HEK293 (cell line): ENCODE measurements around the gene SNRNP27.

Experiments
- CTCF ChIA-PET: fragments of 350-600 bp; formaldehyde crosslinking; extraction: SDS; loops from one replicate; lab custom pipeline; 2021; ENCODE audit warnings: antibody characterized with exemption; lab: Yijun Ruan, JAX
- POLR2A ChIA-PET: fragments of 300-600 bp; formaldehyde crosslinking; extraction: SDS; loops from one replicate; lab custom pipeline; 2020; ENCODE audit warnings: antibody characterized with exemption, inconsistent platforms; lab: Yijun Ruan, JAX
- H3K27ac ChIP-seq: fragments of 200-500 bp; sonication (Bioruptor generic); 2 replicates; pipeline ENCODE4 v1.5.1; 2014; ENCODE audit warnings: low read depth, low read length, control low read depth, inconsistent platforms; ENCODE audit errors: extremely low read depth
- H3K36me3 ChIP-seq, 2 experiments: fragments of 200-500 bp in 1 of 2; sonication (Bioruptor generic) in 1 of 2; 1 replicate in 1 of 2; 2 replicates in 1 of 2; pipeline ENCODE4 v1.5.1; 2014 to 2017; ENCODE audit warnings: inconsistent platforms in 2 of 2, low read length in 2 of 2; ENCODE audit not compliant: control insufficient read depth in 2 of 2, insufficient read depth in 1 of 2
- H3K4me1 ChIP-seq: fragments of 200-500 bp; sonication (Bioruptor generic); 2 replicates; pipeline ENCODE4 v1.5.1; 2014; ENCODE audit warnings: mild to moderate bottlenecking, low read length, inconsistent platforms; ENCODE audit not compliant: control insufficient read depth, insufficient read depth
- H3K4me3 ChIP-seq: 2 replicates; pipeline ENCODE4 v1.5.1; 2011; ENCODE audit warnings: low read depth, mild to moderate bottlenecking, control low read depth, low read length, moderate library complexity
- H3K9me3 ChIP-seq: fragments of 200-500 bp; sonication (Bioruptor generic); 2 replicates; pipeline ENCODE4 v1.5.1; 2014; ENCODE audit warnings: low read depth, low read length, inconsistent platforms; ENCODE audit not compliant: control insufficient read depth, insufficient read depth
- CTCF ChIP-seq: fragments of 450-650 bp; formaldehyde crosslinking; IDR thresholded peaks from 2 replicates; pipeline ENCODE4 v1.5.1; 2016; ENCODE audit warnings: missing biosample characterization, missing genetic modification characterization
- SCRT1 ChIP-seq: fragments of 450-650 bp; formaldehyde crosslinking; IDR thresholded peaks from 2 replicates; pipeline ENCODE4 v1.5.1; 2016; ENCODE audit warnings: missing biosample characterization, missing genetic modification characterization, borderline replicate concordance
- ZFP69B ChIP-seq: fragments of 450-650 bp; formaldehyde crosslinking; IDR thresholded peaks from 2 replicates; pipeline ENCODE4 v1.5.1; 2016; ENCODE audit warnings: missing biosample characterization, missing genetic modification characterization
- ZNF211 ChIP-seq: fragments of 450-650 bp; formaldehyde crosslinking; IDR thresholded peaks from 2 replicates; pipeline ENCODE4 v1.5.1; 2016; ENCODE audit warnings: low read depth, missing biosample characterization, missing genetic modification characterization
- ZNF501 ChIP-seq: fragments of 450-650 bp; formaldehyde crosslinking; IDR thresholded peaks from 2 replicates; pipeline ENCODE4 v1.5.1; 2016; ENCODE audit warnings: missing biosample characterization, missing genetic modification characterization
- ZNF621 ChIP-seq: fragments of 450-650 bp; formaldehyde crosslinking; IDR thresholded peaks from 2 replicates; pipeline ENCODE4 v1.5.1; 2017; ENCODE audit warnings: missing biosample characterization, missing genetic modification characterization
- ZNF658 ChIP-seq: fragments of 450-650 bp; formaldehyde crosslinking; IDR thresholded peaks from 2 replicates; pipeline ENCODE4; 2016; ENCODE audit warnings: missing biosample characterization, missing genetic modification characterization
- ZNF660 ChIP-seq: fragments of 450-650 bp; IDR thresholded peaks from 2 replicates; pipeline ENCODE4 v1.5.1; 2018; ENCODE audit warnings: missing biosample characterization, mild to moderate bottlenecking, missing genetic modification characterization
- ZNF701 ChIP-seq: fragments of 450-650 bp; formaldehyde crosslinking; IDR thresholded peaks from 2 replicates; pipeline ENCODE4 v1.5.1; 2016; ENCODE audit warnings: missing biosample characterization, missing genetic modification characterization
- ZNF747 ChIP-seq: fragments of 450-650 bp; formaldehyde crosslinking; IDR thresholded peaks from 2 replicates; pipeline ENCODE4 v1.5.1; 2016; ENCODE audit warnings: missing biosample characterization, missing genetic modification characterization
- ZNF777 ChIP-seq: fragments of 450-650 bp; formaldehyde crosslinking; IDR thresholded peaks from 2 replicates; pipeline ENCODE4 v1.5.1; 2017; ENCODE audit warnings: missing biosample characterization, missing genetic modification characterization, borderline replicate concordance
- ZSCAN16 ChIP-seq: fragments of 450-650 bp; formaldehyde crosslinking; IDR thresholded peaks from 2 replicates; pipeline ENCODE4 v1.5.1; 2016; ENCODE audit warnings: missing biosample characterization, missing genetic modification characterization
- TF ChIP-seq, protein P1 (sequence below): fragments of 450-650 bp; formaldehyde crosslinking; IDR thresholded peaks from 2 replicates; pipeline ENCODE4 v1.5.1; 2017; ENCODE audit warnings: missing biosample characterization, mild to moderate bottlenecking, missing genetic modification characterization, moderate library complexity
- TF ChIP-seq, protein P2 (sequence below): fragments of 450-650 bp; formaldehyde crosslinking; IDR thresholded peaks from 2 replicates; pipeline ENCODE4 v1.5.1; 2016; ENCODE audit warnings: missing biosample characterization, missing genetic modification characterization
- TF ChIP-seq, protein P3 (sequence below): fragments of 450-650 bp; formaldehyde crosslinking; IDR thresholded peaks from 2 replicates; pipeline ENCODE4; 2016; ENCODE audit warnings: missing biosample characterization, missing genetic modification characterization
- TF ChIP-seq, protein P4 (sequence below): fragments of 450-650 bp; IDR thresholded peaks from 2 replicates; pipeline ENCODE4 v1.5.1; 2018; ENCODE audit warnings: missing biosample characterization, missing genetic modification characterization

Gene SNRNP27

GRCh38 chr2:69863298-69863697 lies 30.5 kb upstream of the SNRNP27 start:
- Histone ChIP-seq H3K36me3 (peaks cover 40 to 55% of the 10 kb centered on the region in 2 experiments), H3K4me3 (no peak overlapping the region)
- ChIA-PET CTCF (interaction anchor here (1.9 kb wide), 1 partner anchor 138 kb away, joined by 8 read pairs; no protein-coding TSS in a partner anchor), POLR2A (no interaction called here)
- TF ChIP-seq ZNF701 (tag by site-specific recombination) (no peak), ZNF621 (tag by site-specific recombination) (no peak), ZFP69B (no peak), ZNF211 (no peak), ZNF660 (tag by site-specific recombination) (no peak), ZNF777 (tag by site-specific recombination) (no peak)
- TF ChIP-seq, protein P1, sequence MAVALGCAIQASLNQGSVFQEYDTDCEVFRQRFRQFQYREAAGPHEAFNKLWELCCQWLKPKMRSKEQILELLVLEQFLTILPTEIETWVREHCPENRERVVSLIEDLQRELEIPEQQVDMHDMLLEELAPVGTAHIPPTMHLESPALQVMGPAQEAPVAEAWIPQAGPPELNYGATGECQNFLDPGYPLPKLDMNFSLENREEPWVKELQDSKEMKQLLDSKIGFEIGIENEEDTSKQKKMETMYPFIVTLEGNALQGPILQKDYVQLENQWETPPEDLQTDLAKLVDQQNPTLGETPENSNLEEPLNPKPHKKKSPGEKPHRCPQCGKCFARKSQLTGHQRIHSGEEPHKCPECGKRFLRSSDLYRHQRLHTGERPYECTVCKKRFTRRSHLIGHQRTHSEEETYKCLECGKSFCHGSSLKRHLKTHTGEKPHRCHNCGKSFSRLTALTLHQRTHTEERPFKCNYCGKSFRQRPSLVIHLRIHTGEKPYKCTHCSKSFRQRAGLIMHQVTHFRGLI, result no peak
- TF ChIP-seq, protein P2, sequence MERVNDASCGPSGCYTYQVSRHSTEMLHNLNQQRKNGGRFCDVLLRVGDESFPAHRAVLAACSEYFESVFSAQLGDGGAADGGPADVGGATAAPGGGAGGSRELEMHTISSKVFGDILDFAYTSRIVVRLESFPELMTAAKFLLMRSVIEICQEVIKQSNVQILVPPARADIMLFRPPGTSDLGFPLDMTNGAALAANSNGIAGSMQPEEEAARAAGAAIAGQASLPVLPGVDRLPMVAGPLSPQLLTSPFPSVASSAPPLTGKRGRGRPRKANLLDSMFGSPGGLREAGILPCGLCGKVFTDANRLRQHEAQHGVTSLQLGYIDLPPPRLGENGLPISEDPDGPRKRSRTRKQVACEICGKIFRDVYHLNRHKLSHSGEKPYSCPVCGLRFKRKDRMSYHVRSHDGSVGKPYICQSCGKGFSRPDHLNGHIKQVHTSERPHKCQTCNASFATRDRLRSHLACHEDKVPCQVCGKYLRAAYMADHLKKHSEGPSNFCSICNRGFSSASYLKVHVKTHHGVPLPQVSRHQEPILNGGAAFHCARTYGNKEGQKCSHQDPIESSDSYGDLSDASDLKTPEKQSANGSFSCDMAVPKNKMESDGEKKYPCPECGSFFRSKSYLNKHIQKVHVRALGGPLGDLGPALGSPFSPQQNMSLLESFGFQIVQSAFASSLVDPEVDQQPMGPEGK (tag by site-specific recombination), result no peak
- TF ChIP-seq, all 188 proteins: peak for 0
- Histone ChIP-seq H3K9me3 (no peaks in the 10 kb centered on the region), H3K4me1 (no peaks in the 10 kb centered on the region), H3K27ac (no peak overlapping the region)

- TF ChIP-seq, protein P3, sequence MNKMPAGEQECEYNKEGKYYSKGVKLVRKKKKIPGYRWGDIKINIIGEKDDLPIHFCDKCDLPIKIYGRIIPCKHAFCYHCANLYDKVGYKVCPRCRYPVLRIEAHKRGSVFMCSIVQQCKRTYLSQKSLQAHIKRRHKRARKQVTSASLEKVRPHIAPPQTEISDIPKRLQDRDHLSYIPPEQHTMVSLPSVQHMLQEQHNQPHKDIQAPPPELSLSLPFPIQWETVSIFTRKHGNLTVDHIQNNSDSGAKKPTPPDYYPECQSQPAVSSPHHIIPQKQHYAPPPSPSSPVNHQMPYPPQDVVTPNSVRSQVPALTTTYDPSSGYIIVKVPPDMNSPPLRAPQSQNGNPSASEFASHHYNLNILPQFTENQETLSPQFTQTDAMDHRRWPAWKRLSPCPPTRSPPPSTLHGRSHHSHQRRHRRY (tag by site-specific recombination), result no peak
- TF ChIP-seq SCRT1 (tag by site-specific recombination) (no peak), ZSCAN16 (tag by site-specific recombination) (no peak), CTCF (no peak), ZNF501 (tag by site-specific recombination) (no peak), ZNF747 (tag by site-specific recombination) (no peak), ZNF658 (tag by site-specific recombination) (no peak)
- TF ChIP-seq, protein P4, sequence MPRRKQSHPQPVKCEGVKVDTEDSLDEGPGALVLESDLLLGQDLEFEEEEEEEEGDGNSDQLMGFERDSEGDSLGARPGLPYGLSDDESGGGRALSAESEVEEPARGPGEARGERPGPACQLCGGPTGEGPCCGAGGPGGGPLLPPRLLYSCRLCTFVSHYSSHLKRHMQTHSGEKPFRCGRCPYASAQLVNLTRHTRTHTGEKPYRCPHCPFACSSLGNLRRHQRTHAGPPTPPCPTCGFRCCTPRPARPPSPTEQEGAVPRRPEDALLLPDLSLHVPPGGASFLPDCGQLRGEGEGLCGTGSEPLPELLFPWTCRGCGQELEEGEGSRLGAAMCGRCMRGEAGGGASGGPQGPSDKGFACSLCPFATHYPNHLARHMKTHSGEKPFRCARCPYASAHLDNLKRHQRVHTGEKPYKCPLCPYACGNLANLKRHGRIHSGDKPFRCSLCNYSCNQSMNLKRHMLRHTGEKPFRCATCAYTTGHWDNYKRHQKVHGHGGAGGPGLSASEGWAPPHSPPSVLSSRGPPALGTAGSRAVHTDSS (tag by site-specific recombination), result no peak
- CTCF ChIA-PET, result no interaction called here
These were observed 5.3 kb upstream of the SNRNP27 start for GRCh38 chr2:69888451-69888850.

More at GRCh38 chr2:69888451-69888850, 5.3 kb upstream of the SNRNP27 start:
- POLR2A ChIA-PET, result no interaction called here
- Histone ChIP-seq H3K9me3 (no peaks in the 10 kb centered on the region), H3K4me3 (no peak overlapping the region), H3K36me3 (no peaks in the 10 kb centered on the region), H3K4me1 (no peaks in the 10 kb centered on the region), H3K27ac (no peak overlapping the region)
